Subcutaneous adipose tissue (tissue), 4 donors: Measurements from ENCODE around the gene CCDC141. TPM values are rescaled to one million over a fixed set of nuclear protein-coding genes. Genes with fewer than 3 reads are reported as not detected.

Experiments
- CTCF ChIP-seq: fragments of 450-650 bp; IDR thresholded peaks from one replicate; pipeline ENCODE4 v1.5.1; 2016; ENCODE audit warnings: low read depth, mild to moderate bottlenecking, control low read depth, antibody characterized with exemption, moderate library complexity
- total RNA-seq, 4 donors: library from RNA; depleted of rRNA; stranded (reverse); fragments of >200 nt; gene quantifications; one replicate each; pipeline ENCODE4 v1.1.0, GENCODE V29; 2016

Gene CCDC141
- total RNA-seq, 4 donors from 2014 or later = 5.4 to 26.4 (median 16.7) TPM

- TF ChIP-seq CTCF = no peak
Observed at GRCh38 chr2:178990533-178991241, 59.2 kb downstream of the CCDC141 start.

- TF ChIP-seq CTCF = no peak
Observed at GRCh38 chr2:178980815-178981214, 69.1 kb downstream of the CCDC141 start.

- TF ChIP-seq CTCF = no peak
Observed at GRCh38 chr2:178978667-178979066, 71.3 kb downstream of the CCDC141 start.

GRCh38 chr2:178976351-178976750 is 73.6 kb downstream of the CCDC141 start:
- TF ChIP-seq CTCF = no peak

GRCh38 chr2:178962805-178963433 is 87.0 kb downstream of the CCDC141 start:
- TF ChIP-seq CTCF = no peak

GRCh38 chr2:178962152-178962551 is 87.8 kb downstream of the CCDC141 start:
- no peak for TF ChIP-seq CTCF

GRCh38 chr2:178954049-178954448 is 95.9 kb downstream of the CCDC141 start:
- TF ChIP-seq CTCF = no peak
